ENCODE results near the gene LRFN5.
A peak's percentile ranks its signal among the peaks of the same experiment; 100 is the strongest.
"Not testable (repeated sequence)": the region's sequence is repeated elsewhere in the genome, so short reads cannot be mapped to it uniquely, and the experiment has no call there.

Gene LRFN5

GRCh38 chr14:41606532-41607303, at the start of gene LRFN5:
TSS of gene LRFN5 (plus strand) at chr14:41606876.
- no peak for TF ChIP-seq CTCF (conservative IDR thresholded peaks at IDR 0.05)
- no peak within 1 kb of the TSS for H3K27ac ChIP-seq

GRCh38 chr14:41558490-41558889, 48.2 kb upstream of the LRFN5 start:
- TF ChIP-seq CTCF (conservative IDR thresholded peaks at IDR 0.05): no peak
- H3K27ac ChIP-seq: no peak overlapping the region

- not testable (repeated sequence) for H3K27ac ChIP-seq
These were observed 39.8 kb upstream of the LRFN5 start for GRCh38 chr14:41566864-41567263.

GRCh38 chr14:41568979-41569378, 37.7 kb upstream of the LRFN5 start:
- no peak for TF ChIP-seq CTCF (conservative IDR thresholded peaks at IDR 0.05)
- no peak overlapping the region for H3K27ac ChIP-seq

GRCh38 chr14:41570415-41571155, 36.1 kb upstream of the LRFN5 start:
- H3K27ac ChIP-seq: no peak overlapping the region
- TF ChIP-seq CTCF (conservative IDR thresholded peaks at IDR 0.05): no peak

- no peak overlapping the region for H3K27ac ChIP-seq
- peak; percentile 38 for TF ChIP-seq CTCF (conservative IDR thresholded peaks at IDR 0.05)
These were observed 20.4 kb upstream of the LRFN5 start for GRCh38 chr14:41586237-41586636.

- TF ChIP-seq CTCF (conservative IDR thresholded peaks at IDR 0.05): no peak
- no peak overlapping the region for H3K27ac ChIP-seq
These were observed 9.0 kb upstream of the LRFN5 start for GRCh38 chr14:41597647-41598046.

- H3K27ac ChIP-seq: not testable (repeated sequence)
These were observed 6.8 kb upstream of the LRFN5 start for GRCh38 chr14:41599805-41600385.

Data from VCaP (cell line).